SKM-1 treated with dmso at 0.1 percent for 144 hours (cell line): ENCODE data around the gene DACT3.
A peak's percentile ranks its signal among the peaks of the same experiment; 100 is the strongest.

Experiments used
- DNase-seq: peaks from one replicate; lab custom pipeline; 2025; ENCODE audit not compliant: unreplicated experiment; lab: John Stamatoyannopoulos, UW

The DACT3 gene

DNA sequence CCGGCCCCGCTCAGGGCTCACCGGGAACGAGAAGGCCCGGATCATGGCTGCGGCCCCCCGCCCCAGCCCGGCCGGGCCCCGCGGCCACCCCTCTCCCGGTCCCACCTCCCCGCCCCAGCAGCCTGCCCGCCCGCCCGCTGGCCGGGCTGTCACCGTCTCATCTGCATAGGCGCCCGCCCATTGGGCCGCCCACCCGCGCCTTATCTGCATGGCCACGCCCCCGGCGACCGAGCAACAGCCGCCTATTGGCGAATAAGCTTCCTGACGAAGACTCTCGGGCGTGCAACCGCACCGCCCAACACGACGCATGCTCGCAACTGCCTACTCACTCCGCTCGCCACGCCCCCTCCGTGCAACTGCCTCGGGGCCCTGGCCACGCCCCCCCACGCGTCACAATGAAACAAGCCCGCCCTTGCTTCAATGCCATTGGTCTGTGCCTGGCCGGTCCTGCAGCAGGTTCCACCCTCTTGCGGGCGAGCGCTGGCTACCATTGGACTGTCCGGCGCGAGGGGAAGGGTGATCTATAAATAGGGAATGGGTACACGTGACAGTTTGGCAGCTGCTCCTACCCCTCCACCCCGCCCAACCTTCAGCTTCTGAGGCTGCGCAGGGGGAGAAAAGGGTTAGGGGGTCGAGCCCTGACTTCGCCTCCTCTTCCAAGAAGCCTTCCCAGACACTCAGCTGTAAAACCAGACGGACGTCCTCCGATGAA lies at the start of gene DACT3:
DACT3 (minus strand) TSS at position 163 of the 712 bp plus-strand sequence; CDS start at position 45, 118 bp downstream.
- DNase-seq = peak; percentile 90

DNA sequence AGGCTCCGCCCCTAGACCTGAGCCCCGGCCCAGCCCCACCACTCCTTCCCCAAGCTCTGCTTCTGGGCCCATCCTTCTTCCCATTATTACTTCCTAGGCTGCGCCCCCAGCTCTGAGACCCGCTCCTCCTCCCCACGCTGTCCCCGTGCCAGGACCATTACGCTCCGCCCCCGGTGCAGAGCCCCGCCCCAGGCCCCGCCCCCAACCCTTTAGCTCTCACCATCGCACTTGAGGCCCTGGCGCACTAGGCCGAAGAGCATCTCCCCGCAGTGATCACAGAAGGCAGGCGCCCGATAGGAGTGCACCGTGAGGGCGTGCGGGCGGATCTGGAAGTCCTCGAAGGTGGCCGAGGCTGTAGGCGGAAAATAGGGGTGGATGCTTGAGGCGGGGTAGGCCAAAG lies 49.7 kb upstream of the DACT3 start:
- DNase-seq = no peak

DNA sequence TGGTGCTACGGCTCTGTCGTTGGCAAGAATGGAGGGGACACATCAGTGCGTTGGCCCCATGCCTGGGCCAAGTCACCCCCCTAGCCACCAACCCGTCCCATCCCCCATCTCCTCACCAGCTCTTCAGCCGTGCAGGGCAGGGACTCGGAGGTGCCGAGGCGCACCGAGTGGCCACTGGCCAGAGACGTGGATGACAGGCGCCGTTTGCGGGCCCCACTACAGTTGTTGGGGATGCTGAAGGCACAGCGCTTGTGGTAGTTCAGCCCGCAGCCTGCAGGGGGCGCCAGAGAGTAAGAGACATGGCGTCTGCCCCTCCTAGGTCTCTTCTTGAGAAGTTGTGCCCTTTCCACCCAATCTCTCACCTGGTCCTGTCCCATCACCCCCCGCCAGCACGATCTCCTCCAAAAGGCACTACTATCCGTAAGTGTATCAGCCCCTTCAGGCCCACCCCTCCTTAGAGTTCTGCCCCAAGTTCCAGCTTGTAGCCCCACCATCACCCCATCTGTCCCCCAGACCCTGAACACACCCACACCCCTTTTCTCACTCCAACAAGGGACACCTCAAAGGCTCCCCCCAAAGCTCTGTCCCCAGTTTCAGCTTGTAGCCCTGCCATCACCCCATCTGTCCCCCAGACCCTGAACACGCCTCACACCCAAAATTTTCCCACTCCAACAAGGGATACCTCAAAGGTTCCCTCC lies 43.5 kb upstream of the DACT3 start:
- DNase-seq = peak; percentile 2

- no peak for DNase-seq
Observed at GRCh38 chr19:46700704-46701103, 39.7 kb upstream of the DACT3 start.

DNA sequence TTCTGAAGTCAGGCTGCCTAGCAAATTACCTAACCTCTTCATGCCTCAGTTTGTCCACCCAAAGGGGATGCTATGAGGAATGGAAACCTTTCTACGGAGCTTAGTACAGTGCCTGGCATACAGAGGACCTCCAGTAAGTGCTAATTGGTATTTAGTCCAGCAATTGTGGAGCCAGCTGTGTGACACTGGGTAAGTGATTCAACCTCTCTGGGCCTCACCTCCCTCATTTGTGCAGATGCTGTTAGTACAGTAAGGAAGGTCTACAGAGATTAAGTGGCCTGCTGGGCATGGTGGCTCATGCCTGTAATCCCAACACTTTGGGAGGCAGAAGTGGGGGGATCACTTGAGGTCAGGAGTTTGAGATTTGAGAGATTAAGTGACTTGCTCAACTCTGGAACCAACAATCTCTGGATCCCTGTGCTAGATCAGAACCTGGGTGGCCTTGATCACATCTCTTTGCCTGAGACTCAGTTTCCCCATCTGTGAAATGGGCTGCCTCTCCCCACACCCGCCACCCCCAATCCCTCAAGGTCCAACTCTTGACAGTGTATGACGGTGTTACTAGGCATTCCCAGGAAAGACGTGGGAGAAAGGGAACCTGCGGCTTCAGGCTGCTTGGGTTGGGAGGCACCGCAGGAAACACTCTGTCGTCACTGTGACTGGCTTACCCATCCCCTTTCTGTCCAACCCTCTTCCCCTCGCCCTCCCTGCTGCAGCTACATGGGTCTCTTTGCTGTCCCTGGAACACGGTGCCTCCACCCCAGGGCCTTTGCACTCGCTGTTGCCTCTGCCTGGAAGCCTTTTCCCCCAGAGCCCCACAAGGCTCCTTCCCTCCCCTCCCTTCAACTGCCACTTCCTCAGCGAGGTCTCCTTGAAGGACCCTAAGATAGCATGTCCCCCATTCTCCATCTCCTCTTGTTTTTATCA lies 37.7 kb upstream of the DACT3 start:
- no peak for DNase-seq

GRCh38 chr19:46697204-46697960 lies 36.4 kb upstream of the DACT3 start:
- no peak for DNase-seq

DNA sequence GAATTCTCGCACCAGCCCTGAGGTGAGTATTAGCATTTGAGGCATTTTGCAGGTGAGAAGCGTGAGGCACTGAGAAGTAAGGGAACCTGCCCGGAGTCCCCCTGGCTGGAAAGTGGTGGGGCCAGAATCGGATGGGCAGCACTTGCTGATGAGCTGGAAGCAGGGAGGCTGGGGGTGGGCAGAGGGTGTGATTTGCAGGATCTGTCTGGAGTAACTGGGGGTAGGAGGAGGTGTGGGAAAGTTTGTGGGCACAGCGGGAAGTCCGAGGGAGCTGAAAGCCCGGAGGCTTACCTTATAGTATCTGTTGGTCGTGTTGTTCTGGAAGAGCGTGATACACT lies 35.9 kb upstream of the DACT3 start:
- no peak for DNase-seq

- no peak for DNase-seq
Observed at GRCh38 chr19:46696052-46696451, 35.1 kb upstream of the DACT3 start.

DNA sequence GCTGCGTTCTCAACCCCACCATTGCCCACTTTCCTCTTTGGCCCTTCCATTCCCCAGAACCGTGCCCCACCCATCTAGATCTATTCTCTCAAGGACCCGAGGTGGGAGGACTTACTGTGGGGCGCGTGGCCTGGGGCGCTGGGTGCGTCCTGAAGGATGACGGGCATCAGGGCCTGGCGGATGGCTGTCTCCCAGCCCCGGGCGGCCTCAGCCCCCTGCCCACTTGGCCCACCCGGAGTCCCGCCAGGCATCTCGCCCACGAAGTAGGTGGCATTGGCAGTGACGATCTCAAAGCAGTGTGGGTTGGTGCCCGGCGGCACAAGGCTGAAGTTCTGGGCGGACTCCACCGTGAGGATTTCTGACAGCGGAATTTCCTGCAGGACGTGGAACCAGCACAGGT lies 32.8 kb upstream of the DACT3 start:
- no peak for DNase-seq

DNA sequence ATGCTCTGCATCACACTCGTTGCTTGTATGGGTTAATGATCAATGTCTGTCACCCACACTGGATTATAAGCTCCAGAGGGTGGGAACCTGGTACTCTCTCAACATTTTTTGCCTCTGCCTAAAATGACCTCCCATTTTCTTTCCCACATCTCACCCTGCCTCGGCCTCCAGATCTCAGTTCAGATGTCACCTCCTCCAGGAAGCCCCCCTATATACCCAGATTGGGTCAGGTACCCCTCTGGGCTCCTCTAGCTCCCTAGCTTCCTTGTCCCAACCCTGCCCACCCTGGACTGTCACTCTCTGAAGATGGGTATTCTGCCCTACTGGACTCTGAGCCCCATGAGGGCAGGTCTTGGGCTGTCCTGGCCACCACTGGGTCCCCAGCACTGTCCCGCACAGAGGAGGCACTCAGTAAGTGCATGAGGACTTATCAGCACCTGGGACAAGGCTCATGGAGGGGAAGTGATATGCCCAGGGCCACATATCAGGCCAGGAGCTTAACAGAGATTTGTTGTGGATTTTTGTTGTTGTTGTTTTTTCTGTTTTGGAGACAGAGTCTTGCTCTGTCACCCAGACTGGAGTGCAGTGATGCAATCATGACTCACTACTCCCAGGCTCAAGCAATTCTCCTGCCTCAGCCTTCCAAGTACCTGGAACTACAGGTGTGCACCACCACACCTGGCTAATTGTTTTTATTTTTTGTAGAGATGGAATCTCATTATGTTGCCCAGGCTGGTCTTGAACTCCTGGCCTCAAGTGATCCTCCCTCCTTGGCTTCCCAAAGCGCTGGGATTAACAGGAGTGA lies 32.1 kb upstream of the DACT3 start:
- no peak for DNase-seq

- no peak for DNase-seq
Observed at GRCh38 chr19:46691948-46692347, 31.0 kb upstream of the DACT3 start.

- DNase-seq = no peak
Observed at GRCh38 chr19:46691104-46691503, 30.1 kb upstream of the DACT3 start.

DNA sequence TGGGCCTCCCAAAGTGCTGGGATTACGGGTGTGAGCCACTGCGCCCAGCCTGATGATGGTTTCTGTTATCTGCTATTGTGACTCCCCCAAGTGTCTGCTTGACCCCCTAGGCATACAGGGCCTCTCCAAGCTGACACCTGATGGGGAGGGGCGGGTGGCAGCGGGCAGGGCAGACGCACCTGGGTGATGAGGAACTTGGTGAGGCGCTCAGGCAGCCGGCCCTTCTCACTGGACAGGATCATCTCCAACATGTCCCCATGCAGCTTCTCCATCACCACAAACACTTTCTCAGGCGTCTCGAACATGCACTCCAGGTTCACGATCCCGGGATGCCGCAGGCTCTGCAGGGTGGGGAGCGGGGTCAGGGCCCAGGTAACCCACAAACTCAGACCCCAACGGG lies 28.4 kb upstream of the DACT3 start:
- DNase-seq = no peak

GRCh38 chr19:46687438-46688145 lies 26.6 kb upstream of the DACT3 start:
- no peak for DNase-seq

DNA sequence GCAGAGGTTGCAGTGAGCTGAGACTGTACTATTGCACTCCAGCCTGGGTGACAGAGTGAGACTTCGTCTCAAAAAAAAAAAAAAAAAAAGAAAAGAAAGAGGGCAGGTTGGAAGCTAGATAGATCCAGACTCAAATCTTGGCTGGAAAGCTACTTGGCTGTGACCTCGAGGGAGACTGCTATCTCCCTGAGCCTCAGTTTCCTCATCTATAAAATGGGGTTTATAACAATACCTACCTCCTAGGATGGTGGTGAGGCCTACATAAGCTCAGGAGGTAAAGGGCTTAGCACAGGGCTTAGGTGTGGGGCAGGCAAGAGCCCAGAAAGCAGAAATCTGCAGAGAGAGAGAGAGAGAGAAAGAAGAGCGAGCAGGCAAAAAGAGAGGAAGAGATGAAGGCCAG lies 24.2 kb upstream of the DACT3 start:
- no peak for DNase-seq

GRCh38 chr19:46678110-46678732 lies 17.2 kb upstream of the DACT3 start:
- DNase-seq = no peak

DNA sequence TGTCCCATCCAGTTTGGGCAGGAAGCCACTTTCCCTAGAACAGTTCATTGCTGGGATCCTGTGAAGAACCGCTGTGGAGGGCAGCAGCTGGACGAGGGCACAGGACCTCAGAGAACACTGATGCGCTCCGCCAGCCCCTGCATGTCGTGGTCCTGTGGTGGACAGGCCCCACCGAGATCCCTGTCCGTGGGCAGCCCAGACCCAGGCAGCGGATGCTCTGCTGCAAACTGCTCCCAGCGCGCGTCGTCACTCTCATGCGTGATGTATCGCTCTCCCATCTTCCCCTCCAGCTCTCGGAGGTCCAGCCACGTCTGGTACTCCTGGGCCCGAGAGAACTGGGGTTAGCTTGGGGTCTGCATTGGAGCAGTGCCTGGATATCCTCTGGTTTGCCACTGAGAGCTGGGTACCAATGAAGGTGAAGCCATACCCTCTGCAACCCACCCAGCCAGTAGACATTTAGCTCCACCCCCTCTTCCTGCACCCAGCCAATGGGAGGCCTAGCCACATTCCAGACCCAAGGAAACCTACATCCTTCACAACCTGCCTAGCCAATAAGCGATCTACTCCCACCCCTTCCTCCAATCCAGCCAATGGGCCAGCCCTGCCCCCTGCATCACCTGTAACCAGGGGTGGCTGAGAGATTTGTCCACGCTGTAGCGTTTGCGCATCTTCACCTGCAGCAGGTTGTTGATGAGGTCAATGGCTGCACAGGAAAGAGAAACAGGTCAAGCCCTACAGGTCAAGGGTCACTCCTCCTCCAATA lies 13.6 kb upstream of the DACT3 start:
- DNase-seq = no peak

DNA sequence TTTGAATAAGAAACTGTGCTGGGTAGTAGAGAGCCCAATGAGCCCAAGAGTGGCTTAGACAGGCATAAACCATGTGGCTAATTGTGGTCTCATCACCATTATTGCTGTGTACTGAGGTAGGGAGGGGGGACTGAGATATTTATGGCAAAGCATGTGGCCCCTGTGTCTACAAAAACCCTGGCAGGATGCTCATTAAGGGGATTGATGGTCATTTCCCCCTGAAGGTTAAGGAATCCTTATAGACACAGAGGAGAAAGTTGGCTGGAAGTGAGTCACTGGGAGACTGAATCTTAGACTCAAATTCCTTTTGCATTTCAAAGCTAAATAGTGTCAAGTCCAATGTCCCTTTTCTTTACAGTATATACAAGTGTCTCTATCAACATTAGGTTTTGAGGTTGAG lies 9.8 kb upstream of the DACT3 start:
- DNase-seq = no peak
